ENCODE data around the gene TJP3. TPM values are rescaled to one million over a fixed set of nuclear protein-coding genes. Genes with fewer than 3 reads are reported as not detected.

Gene TJP3
- total and polyA plus RNA-seq, 2 experiments from 2014 or later, result 18.2 to 23.9 TPM

DNA sequence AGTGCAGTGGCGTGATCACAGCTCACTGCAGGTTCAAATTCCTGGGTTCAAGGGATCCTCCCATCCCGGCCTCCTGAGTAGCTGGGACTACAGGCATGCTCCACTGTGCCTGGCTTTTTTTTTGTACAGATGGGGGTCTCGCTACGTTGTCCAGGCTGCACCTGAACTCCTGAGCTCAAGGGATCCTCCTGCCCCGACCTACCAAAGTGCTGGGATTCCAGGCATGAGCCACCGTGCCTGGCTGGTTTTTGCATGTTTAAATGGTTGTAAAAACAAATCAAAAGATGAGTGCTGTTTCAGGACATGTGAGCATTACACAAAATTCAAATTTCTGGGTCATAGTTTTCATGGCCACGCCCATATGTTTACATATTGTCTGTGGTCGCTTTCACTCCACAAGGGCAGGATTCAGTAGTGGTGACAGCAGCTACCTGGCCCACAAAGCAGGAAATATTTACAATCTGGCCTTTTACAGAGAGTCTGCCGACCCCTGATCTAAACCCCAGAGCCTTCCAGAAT, 72.7 kb downstream of the TJP3 start:
- no peaks in the 10 kb centered on the region for H3K79me2 ChIP-seq (replicated peaks; ENCODE audit: insufficient read depth)
- Mint-ChIP-seq H3K9me3 (peaks cover 29% of the 10 kb centered on the region), H3K27me3 (ENCODE audit: insufficient read depth, low read depth, poor library complexity) (peaks cover 20% of the 10 kb centered on the region), H3K4me3 (no peak overlapping the region), H3K4me1 (peaks cover 8% of the 10 kb centered on the region), H3K27ac (no peak overlapping the region), H3K36me3 (ENCODE audit: low read depth) (peaks cover 33% of the 10 kb centered on the region)
- peaks cover 10% of the 10 kb centered on the region for H3K27me3 ChIP-seq (ENCODE audit: insufficient read depth)
- no peak overlapping the region for H3K4me3 ChIP-seq
- TF ChIP-seq ZNF114 (CRISPR knock-in tag; IDR thresholded peaks at IDR 0.05) (no peak), CREB1 (CRISPR knock-in tag; IDR thresholded peaks at IDR 0.05; ENCODE audit: low read depth) (no peak), POLR2AphosphoS5 (IDR thresholded peaks at IDR 0.05; ENCODE audit: low read depth) (no peak), NANOG (IDR thresholded peaks at IDR 0.05; ENCODE audit: borderline replicate concordance) (no peak), EZH2phosphoT487 (IDR thresholded peaks at IDR 0.05; ENCODE audit: unreplicated experiment) (no peak), EZH2 (IDR thresholded peaks at IDR 0.05; ENCODE audit: low read depth, unreplicated experiment) (no peak), STAT1 (IDR thresholded peaks at IDR 0.05; ENCODE audit: unreplicated experiment) (no peak), JUNB (IDR thresholded peaks at IDR 0.05; ENCODE audit: unreplicated experiment) (no peak), ZNF331 (CRISPR knock-in tag; IDR thresholded peaks at IDR 0.05; ENCODE audit: low read depth) (no peak)
- TF ChIP-seq, protein P1, sequence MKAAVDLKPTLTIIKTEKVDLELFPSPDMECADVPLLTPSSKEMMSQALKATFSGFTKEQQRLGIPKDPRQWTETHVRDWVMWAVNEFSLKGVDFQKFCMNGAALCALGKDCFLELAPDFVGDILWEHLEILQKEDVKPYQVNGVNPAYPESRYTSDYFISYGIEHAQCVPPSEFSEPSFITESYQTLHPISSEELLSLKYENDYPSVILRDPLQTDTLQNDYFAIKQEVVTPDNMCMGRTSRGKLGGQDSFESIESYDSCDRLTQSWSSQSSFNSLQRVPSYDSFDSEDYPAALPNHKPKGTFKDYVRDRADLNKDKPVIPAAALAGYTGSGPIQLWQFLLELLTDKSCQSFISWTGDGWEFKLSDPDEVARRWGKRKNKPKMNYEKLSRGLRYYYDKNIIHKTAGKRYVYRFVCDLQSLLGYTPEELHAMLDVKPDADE (IDR thresholded peaks at IDR 0.05), result no peak
- TF ChIP-seq, protein P2, sequence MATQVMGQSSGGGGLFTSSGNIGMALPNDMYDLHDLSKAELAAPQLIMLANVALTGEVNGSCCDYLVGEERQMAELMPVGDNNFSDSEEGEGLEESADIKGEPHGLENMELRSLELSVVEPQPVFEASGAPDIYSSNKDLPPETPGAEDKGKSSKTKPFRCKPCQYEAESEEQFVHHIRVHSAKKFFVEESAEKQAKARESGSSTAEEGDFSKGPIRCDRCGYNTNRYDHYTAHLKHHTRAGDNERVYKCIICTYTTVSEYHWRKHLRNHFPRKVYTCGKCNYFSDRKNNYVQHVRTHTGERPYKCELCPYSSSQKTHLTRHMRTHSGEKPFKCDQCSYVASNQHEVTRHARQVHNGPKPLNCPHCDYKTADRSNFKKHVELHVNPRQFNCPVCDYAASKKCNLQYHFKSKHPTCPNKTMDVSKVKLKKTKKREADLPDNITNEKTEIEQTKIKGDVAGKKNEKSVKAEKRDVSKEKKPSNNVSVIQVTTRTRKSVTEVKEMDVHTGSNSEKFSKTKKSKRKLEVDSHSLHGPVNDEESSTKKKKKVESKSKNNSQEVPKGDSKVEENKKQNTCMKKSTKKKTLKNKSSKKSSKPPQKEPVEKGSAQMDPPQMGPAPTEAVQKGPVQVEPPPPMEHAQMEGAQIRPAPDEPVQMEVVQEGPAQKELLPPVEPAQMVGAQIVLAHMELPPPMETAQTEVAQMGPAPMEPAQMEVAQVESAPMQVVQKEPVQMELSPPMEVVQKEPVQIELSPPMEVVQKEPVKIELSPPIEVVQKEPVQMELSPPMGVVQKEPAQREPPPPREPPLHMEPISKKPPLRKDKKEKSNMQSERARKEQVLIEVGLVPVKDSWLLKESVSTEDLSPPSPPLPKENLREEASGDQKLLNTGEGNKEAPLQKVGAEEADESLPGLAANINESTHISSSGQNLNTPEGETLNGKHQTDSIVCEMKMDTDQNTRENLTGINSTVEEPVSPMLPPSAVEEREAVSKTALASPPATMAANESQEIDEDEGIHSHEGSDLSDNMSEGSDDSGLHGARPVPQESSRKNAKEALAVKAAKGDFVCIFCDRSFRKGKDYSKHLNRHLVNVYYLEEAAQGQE (IDR thresholded peaks at IDR 0.05; ENCODE audit: unreplicated experiment), result no peak
- TF ChIP-seq, protein P3, sequence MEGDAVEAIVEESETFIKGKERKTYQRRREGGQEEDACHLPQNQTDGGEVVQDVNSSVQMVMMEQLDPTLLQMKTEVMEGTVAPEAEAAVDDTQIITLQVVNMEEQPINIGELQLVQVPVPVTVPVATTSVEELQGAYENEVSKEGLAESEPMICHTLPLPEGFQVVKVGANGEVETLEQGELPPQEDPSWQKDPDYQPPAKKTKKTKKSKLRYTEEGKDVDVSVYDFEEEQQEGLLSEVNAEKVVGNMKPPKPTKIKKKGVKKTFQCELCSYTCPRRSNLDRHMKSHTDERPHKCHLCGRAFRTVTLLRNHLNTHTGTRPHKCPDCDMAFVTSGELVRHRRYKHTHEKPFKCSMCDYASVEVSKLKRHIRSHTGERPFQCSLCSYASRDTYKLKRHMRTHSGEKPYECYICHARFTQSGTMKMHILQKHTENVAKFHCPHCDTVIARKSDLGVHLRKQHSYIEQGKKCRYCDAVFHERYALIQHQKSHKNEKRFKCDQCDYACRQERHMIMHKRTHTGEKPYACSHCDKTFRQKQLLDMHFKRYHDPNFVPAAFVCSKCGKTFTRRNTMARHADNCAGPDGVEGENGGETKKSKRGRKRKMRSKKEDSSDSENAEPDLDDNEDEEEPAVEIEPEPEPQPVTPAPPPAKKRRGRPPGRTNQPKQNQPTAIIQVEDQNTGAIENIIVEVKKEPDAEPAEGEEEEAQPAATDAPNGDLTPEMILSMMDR (conservative IDR thresholded peaks at IDR 0.05; ENCODE audit: low read depth in 2 of 2), result no peak
- TF ChIP-seq, protein P4, sequence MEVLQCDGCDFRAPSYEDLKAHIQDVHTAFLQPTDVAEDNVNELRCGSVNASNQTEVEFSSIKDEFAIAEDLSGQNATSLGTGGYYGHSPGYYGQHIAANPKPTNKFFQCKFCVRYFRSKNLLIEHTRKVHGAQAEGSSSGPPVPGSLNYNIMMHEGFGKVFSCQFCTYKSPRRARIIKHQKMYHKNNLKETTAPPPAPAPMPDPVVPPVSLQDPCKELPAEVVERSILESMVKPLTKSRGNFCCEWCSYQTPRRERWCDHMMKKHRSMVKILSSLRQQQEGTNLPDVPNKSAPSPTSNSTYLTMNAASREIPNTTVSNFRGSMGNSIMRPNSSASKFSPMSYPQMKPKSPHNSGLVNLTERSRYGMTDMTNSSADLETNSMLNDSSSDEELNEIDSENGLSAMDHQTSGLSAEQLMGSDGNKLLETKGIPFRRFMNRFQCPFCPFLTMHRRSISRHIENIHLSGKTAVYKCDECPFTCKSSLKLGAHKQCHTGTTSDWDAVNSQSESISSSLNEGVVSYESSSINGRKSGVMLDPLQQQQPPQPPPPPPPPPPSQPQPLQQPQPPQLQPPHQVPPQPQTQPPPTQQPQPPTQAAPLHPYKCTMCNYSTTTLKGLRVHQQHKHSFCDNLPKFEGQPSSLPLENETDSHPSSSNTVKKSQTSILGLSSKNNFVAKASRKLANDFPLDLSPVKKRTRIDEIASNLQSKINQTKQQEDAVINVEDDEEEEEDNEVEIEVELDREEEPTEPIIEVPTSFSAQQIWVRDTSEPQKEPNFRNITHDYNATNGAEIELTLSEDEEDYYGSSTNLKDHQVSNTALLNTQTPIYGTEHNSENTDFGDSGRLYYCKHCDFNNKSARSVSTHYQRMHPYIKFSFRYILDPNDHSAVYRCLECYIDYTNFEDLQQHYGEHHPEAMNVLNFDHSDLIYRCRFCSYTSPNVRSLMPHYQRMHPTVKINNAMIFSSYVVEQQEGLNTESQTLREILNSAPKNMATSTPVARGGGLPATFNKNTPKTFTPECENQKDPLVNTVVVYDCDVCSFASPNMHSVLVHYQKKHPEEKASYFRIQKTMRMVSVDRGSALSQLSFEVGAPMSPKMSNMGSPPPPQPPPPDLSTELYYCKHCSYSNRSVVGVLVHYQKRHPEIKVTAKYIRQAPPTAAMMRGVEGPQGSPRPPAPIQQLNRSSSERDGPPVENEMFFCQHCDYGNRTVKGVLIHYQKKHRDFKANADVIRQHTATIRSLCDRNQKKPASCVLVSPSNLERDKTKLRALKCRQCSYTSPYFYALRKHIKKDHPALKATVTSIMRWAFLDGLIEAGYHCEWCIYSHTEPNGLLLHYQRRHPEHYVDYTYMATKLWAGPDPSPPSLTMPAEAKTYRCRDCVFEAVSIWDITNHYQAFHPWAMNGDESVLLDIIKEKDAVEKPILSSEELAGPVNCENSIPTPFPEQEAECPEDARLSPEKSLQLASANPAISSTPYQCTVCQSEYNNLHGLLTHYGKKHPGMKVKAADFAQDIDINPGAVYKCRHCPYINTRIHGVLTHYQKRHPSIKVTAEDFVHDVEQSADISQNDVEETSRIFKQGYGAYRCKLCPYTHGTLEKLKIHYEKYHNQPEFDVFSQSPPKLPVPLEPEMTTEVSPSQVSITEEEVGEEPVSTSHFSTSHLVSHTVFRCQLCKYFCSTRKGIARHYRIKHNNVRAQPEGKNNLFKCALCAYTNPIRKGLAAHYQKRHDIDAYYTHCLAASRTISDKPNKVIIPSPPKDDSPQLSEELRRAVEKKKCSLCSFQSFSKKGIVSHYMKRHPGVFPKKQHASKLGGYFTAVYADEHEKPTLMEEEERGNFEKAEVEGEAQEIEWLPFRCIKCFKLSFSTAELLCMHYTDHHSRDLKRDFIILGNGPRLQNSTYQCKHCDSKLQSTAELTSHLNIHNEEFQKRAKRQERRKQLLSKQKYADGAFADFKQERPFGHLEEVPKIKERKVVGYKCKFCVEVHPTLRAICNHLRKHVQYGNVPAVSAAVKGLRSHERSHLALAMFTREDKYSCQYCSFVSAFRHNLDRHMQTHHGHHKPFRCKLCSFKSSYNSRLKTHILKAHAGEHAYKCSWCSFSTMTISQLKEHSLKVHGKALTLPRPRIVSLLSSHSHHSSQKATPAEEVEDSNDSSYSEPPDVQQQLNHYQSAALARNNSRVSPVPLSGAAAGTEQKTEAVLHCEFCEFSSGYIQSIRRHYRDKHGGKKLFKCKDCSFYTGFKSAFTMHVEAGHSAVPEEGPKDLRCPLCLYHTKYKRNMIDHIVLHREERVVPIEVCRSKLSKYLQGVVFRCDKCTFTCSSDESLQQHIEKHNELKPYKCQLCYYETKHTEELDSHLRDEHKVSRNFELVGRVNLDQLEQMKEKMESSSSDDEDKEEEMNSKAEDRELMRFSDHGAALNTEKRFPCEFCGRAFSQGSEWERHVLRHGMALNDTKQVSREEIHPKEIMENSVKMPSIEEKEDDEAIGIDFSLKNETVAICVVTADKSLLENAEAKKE (CRISPR knock-in tag; IDR thresholded peaks at IDR 0.05), result no peak
- no peaks in the 10 kb centered on the region for H3F3A ChIP-seq (replicated peaks; ENCODE audit: low read depth)
- no peak overlapping the region for H3K4me2 ChIP-seq
- DNase-seq (ENCODE audit: low spot score) (no peak), ATAC-seq (no peak)
- no peaks in the 10 kb centered on the region for H4K20me1 ChIP-seq (replicated peaks; ENCODE audit: insufficient read depth)
- H3K36me3 ChIP-seq (ENCODE audit: insufficient read depth), result peaks cover 4% of the 10 kb centered on the region; the same call in 1 of the 2 replicates
- H3K27ac ChIP-seq (ENCODE audit: low read depth), result no peak overlapping the region
- no peaks in the 10 kb centered on the region for H3K9me2 ChIP-seq (ENCODE audit: insufficient read depth)
- H2AFZ ChIP-seq, result no peak overlapping the region
- H3K4me1 ChIP-seq (ENCODE audit: insufficient read depth), result no peaks in the 10 kb centered on the region; the same call in 1 of the 2 replicates

All from GM23338 (cell line).